Measurements from ENCODE around the gene INAVA.
"Not testable (repeated sequence)": the region's sequence is repeated elsewhere in the genome, so short reads cannot be mapped to it uniquely, and the experiment has no call there.

INAVA gene

DNA sequence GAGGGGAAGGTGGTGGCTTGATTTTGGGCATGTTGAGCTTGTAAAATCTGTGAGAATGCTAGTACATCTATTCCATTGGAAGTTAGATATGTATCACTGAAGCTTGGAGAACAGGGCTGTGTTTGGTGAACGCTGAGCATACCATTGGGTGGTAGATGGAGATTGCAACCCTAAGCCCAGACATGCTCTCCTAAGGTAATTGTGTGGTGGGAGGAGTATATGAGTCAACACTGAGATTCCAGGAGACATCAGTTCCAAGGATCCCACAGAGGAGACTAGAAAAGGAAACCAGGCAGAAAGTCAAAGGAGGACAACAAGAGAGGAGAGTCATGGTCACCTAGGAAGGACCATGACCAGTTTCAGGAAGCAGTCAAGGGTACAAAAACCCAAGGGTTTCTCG, 68.4 kb downstream of the INAVA start:
- TF ChIP-seq POLR2A (IDR thresholded peaks at IDR 0.05; ENCODE audit: low read length) = no peak
- no peak for TF ChIP-seq GATA1 (IDR thresholded peaks at IDR 0.05; ENCODE audit: low read depth, low read length)
- DNase-seq = no peak

DNA sequence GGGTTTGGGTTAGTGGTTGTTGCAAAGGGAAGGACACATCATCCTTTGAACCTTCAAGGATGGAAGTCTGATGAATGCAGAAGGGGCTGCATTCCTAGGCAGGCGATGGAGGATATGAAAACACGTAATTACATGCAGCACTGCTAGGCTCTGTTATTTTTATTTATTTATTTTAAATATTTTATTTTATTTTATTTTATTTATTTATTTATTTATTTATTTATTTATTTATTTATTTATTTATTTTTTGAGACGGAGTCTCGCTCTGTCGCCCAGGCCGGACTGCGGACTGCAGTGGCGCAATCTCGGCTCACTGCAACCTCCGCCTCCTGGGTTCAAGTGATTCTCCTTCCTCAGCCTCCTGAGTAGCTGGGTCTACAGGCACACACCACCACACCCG, 69.2 kb downstream of the INAVA start:
- DNase-seq = not testable (repeated sequence)

Measured in erythroblast (primary cell).